PC-9 (cell line): ENCODE measurements around the gene HOXC12. TPM values are rescaled to one million over a fixed set of nuclear protein-coding genes. Genes with fewer than 3 reads are reported as not detected.

ENCODE experiments used
- BruUV-seq: library from RNA; stranded (reverse); fragments of 400-500 nt; replicated peaks from 2 replicates; lab custom pipeline; 2021; lab: Mats Ljungman, UMichigan
- CTCF ChIA-PET: fragments of 300-600 bp; sonication (Branson Sonifier 250); formaldehyde crosslinking; loops from one replicate; lab custom pipeline; 2022; ENCODE audit warnings: antibody characterized with exemption; lab: Charles Lee
- POLR2A ChIA-PET: fragments of 300-600 bp; sonication (Branson Sonifier 250); formaldehyde crosslinking; loops from one replicate; lab custom pipeline; 2022; ENCODE audit warnings: antibody characterized with exemption; ENCODE audit not compliant: unreplicated experiment; lab: Charles Lee
- DNase-seq, 2 experiments: peaks; one replicate each; pipeline versions ENCODE4 v3.0.0 to v3.0.0-alpha.2; 2015 to 2022; ENCODE audit warnings: mixed read lengths in 1 of 2
- H2AFZ ChIP-seq: fragments of 200-600 bp; sonication (generic); 2 replicates; pipeline ENCODE4 v1.8.1; 2017; ENCODE audit warnings: antibody characterized with exemption
- H3F3A ChIP-seq: fragments of 200-600 bp; sonication (generic); 2 replicates; pipeline ENCODE4 v1.8.1; 2017; ENCODE audit warnings: antibody characterized with exemption, mild to moderate bottlenecking, low read depth; ENCODE audit not compliant: insufficient read depth
- H3K27ac ChIP-seq: fragments of 200-600 bp; sonication (generic); 2 replicates; pipeline ENCODE4 v1.6.1; 2016; ENCODE audit warnings: mixed run types
- H3K27me3 ChIP-seq: fragments of 200-600 bp; sonication (generic); 2 replicates; pipeline ENCODE4 v1.6.1; 2016; ENCODE audit warnings: low read depth, mixed run types; ENCODE audit not compliant: insufficient read depth
- H3K36me3 ChIP-seq: fragments of 200-600 bp; sonication (generic); 2 replicates; pipeline ENCODE4 v1.6.1; 2016; ENCODE audit warnings: low read depth, mixed run types
- H3K4me1 ChIP-seq: fragments of 200-600 bp; sonication (generic); replicated peaks from 2 replicates; pipeline ENCODE4 v1.6.1; 2016; ENCODE audit warnings: mixed run types; ENCODE audit not compliant: insufficient read depth
- H3K4me2 ChIP-seq: fragments of 200-600 bp; sonication (generic); 2 replicates; pipeline ENCODE4 v1.6.1; 2017; ENCODE audit warnings: mixed run types
- H3K4me3 ChIP-seq: fragments of 200-600 bp; sonication (generic); 2 replicates; pipeline ENCODE4 v1.6.1; 2016; ENCODE audit warnings: mixed run types
- H3K79me2 ChIP-seq: fragments of 200-600 bp; sonication (generic); 2 replicates; pipeline ENCODE4 v1.6.1; 2017; ENCODE audit warnings: low read depth, mixed run types
- H3K9me2 ChIP-seq: fragments of 200-600 bp; sonication (generic); 2 replicates; pipeline ENCODE4 v1.8.1; 2017; ENCODE audit warnings: mild to moderate bottlenecking; ENCODE audit not compliant: insufficient read depth
- H3K9me3 ChIP-seq: fragments of 200-600 bp; sonication (generic); 2 replicates; pipeline ENCODE4 v1.8.1; 2016; ENCODE audit warnings: low read depth; ENCODE audit not compliant: insufficient read depth
- H4K20me1 ChIP-seq: fragments of 200-600 bp; sonication (generic); 2 replicates; pipeline ENCODE4 v1.8.1; 2017; ENCODE audit not compliant: insufficient read depth
- EZH2 ChIP-seq: fragments of 200-600 bp; sonication (generic); IDR thresholded peaks from 2 replicates; pipeline ENCODE4 v1.8.0; 2017; ENCODE audit warnings: antibody characterized with exemption, low read depth
- intact Hi-C: fragments of 100-400 bp; cut with micrococcal nuclease; formaldehyde crosslinking; loops from one replicate; pipeline ENCODE4 v1.10.0; 2022; ENCODE audit not compliant: unreplicated experiment
- total RNA-seq: library from RNA; stranded (reverse); gene quantifications from 2 replicates; pipeline ENCODE4 v1.2.3, GENCODE V29; 2021
- TF ChIP-seq, protein P1 (sequence below): fragments of 200-600 bp; sonication (generic); conservative IDR thresholded peaks from 2 replicates; pipeline ENCODE4 v1.6.1; 2017; ENCODE audit warnings: mixed run types, antibody characterized with exemption, mild to moderate bottlenecking, moderate library complexity

HOXC12 gene
- total RNA-seq, 1 experiment from 2014 or later, result 0.24 TPM

DNA sequence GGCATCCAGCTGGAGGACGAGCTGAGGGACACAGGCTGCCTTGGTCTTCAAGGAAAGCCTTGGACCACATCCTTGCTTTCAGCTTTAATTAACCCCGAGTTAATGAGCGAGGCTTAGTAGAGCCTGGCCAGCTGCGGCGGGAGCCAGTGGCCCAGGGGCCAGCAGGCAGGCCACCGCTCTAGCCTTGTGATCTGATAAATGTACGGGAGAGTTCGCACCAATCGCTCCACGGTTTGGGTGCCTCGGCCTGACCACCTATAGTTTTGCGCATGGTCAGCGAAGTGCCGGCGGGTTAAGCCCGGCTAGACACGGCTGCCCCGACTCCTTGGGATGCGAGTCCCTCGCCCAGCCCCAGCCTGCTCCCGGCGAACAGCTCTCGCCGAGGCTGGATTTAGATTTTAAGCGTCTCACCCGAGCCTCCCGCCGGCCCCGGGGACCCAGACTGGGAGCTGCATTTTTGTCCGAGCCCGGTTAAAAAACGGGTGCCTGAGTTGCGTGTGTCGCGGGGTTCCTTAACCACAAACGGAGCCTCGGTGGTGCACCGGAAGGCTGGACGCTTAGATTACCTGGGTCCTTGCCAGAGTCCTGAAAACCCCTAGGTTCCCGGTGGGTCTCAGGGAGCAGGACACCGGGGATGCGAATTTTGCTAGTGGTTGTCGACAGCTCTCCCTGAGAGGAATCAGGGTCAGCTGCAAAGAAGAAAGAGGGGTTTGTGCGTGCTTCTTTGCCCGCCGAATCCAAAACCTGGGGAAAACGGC is 2.9 kb upstream of the HOXC12 start:
- H3K4me2 ChIP-seq, result no peak overlapping the region
- intact Hi-C loops, result loop anchor here (2.0 to 5.0 kb wide), 3 partner anchors 84 to 205 kb away; no protein-coding TSS in a partner anchor

DNA sequence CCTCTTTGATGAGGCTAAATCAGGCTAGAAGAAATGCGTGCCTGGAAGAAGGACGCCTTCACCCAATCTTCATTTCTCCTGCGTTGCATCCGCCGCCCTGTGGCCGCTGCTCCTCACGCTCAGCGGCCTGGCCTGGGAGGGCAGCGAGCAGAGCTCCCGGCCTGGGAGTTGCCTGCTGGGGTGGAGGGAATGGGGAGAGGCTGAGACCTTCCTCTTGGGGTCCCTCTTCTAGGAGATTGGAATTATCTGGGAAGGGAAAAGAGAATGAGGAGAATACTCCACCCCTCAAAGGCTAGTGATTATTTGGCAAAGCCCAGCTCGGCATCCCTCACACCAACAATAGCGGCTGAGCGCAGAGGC is 2.4 kb upstream of the HOXC12 start:
- ChIA-PET CTCF (no interaction called here), POLR2A (no interaction called here)
- H3F3A ChIP-seq, result peaks cover 14% of the 10 kb centered on the region; the same call in 1 of the 2 replicates
- TF ChIP-seq, protein P1, sequence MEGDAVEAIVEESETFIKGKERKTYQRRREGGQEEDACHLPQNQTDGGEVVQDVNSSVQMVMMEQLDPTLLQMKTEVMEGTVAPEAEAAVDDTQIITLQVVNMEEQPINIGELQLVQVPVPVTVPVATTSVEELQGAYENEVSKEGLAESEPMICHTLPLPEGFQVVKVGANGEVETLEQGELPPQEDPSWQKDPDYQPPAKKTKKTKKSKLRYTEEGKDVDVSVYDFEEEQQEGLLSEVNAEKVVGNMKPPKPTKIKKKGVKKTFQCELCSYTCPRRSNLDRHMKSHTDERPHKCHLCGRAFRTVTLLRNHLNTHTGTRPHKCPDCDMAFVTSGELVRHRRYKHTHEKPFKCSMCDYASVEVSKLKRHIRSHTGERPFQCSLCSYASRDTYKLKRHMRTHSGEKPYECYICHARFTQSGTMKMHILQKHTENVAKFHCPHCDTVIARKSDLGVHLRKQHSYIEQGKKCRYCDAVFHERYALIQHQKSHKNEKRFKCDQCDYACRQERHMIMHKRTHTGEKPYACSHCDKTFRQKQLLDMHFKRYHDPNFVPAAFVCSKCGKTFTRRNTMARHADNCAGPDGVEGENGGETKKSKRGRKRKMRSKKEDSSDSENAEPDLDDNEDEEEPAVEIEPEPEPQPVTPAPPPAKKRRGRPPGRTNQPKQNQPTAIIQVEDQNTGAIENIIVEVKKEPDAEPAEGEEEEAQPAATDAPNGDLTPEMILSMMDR, result no peak
- TF ChIP-seq EZH2, result no peak
- no peaks in the 10 kb centered on the region for H3K36me3 ChIP-seq
- no peak overlapping the region for H3K4me2 ChIP-seq
- no peaks in the 10 kb centered on the region for H4K20me1 ChIP-seq
- no peak for DNase-seq
- H3K27me3 ChIP-seq, result no peaks in the 10 kb centered on the region
- H2AFZ ChIP-seq, result no peak overlapping the region
- no peak overlapping the region for H3K4me3 ChIP-seq
- no peaks in the 10 kb centered on the region for H3K9me2 ChIP-seq
- peaks cover 23% of the 10 kb centered on the region for H3K4me1 ChIP-seq
- H3K27ac ChIP-seq, result no peak overlapping the region
- no peaks in the 10 kb centered on the region for H3K9me3 ChIP-seq
- H3K79me2 ChIP-seq, result no peaks in the 10 kb centered on the region
- BruUV-seq, result no TSS peak
- intact Hi-C loops, result loop anchor here (2.0 to 5.0 kb wide), 3 partner anchors 85 to 206 kb away; no protein-coding TSS in a partner anchor

More for the DNA sequence above, 2.9 kb upstream of the HOXC12 start:
- TF ChIP-seq, protein P1, result no peak
- TF ChIP-seq EZH2, result no peak
- Histone ChIP-seq H3K9me3 (no peaks in the 10 kb centered on the region), H3K27ac (no peak overlapping the region), H2AFZ (no peak overlapping the region), H3K27me3 (no peaks in the 10 kb centered on the region), H3K4me3 (no peak overlapping the region), H3F3A (peaks cover 17% of the 10 kb centered on the region; the same call in 1 of the 2 replicates), H3K9me2 (no peaks in the 10 kb centered on the region), H3K4me1 (peaks cover 23% of the 10 kb centered on the region), H3K79me2 (no peaks in the 10 kb centered on the region), H3K36me3 (no peaks in the 10 kb centered on the region), H4K20me1 (no peaks in the 10 kb centered on the region)
- ChIA-PET POLR2A (no interaction called here), CTCF (no interaction called here)
- DNase-seq, result no peak
- no TSS peak for BruUV-seq

DNA sequence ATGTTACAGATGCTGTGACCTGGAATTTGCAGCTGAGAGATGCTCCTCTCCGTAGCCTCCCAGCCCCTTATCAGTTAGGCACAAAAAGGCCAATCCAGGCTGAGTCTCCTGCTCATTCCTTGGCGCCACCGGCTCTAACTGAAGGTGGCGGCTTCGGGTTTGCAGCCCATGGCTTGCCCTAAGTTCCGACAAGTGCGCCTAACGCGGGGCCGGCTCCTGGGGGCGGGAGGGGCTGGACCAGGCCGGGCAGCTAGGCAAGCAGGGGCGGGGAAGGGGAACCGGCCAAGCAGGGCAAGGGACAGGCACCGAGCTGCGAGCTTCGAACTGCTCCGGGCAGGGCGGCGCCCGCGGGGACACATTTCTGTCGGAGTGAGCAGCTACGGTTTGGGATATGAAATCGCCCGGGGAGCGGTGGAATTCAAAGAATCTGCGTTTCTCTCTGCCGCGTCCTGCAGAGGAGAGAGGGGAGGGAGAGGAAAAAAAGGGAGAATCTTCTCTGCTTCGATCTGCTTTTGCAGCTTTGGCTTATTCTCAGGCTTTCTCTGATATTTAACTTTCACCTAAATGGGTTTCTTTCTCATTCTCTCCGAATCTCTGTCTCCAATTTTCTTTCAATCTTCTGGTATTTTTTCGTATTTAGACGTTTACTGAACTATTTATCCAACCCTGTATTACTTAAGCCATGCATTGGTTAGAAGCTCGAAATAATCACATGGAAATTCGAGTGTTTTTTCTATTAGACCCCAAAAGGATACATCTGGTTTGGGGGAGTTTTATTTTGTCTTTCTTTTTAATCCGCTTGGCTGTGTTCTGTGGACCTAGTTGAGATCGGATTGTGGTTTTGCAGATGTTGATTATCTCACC is 1.6 kb upstream of the HOXC12 start:
- POLR2A ChIA-PET, result no interaction called here
- Histone ChIP-seq H2AFZ (peak overlapping the region; percentile 74), H3F3A (peaks cover 14% of the 10 kb centered on the region; the same call in 1 of the 2 replicates)

More for the DNA sequence above, 1.6 kb upstream of the HOXC12 start:
- TF ChIP-seq, protein P1, result no peak
- Histone ChIP-seq H3K4me2 (peak overlapping the region; percentile 83), H3K9me2 (no peaks in the 10 kb centered on the region), H3K36me3 (no peaks in the 10 kb centered on the region), H3K4me1 (peaks cover 23% of the 10 kb centered on the region), H3K27ac (no peak overlapping the region), H3K79me2 (no peaks in the 10 kb centered on the region), H3K27me3 (no peaks in the 10 kb centered on the region), H3K9me3 (no peaks in the 10 kb centered on the region), H3K4me3 (peak overlapping the region; percentile 54), H4K20me1 (no peaks in the 10 kb centered on the region)
- BruUV-seq, result no TSS peak
- CTCF ChIA-PET, result interaction anchor here (0.6 kb wide), 1 partner anchor 1611 kb away, joined by 3 read pairs; no protein-coding TSS in a partner anchor
- intact Hi-C loops, result loop anchor here (1.0 to 5.0 kb wide), 4 partner anchors 86 to 206 kb away; no protein-coding TSS in a partner anchor
- peak; percentile 77 to 85 for DNase-seq
